ENCODE data around the gene MMP23B. TPM values are rescaled to one million over a fixed set of nuclear protein-coding genes. Genes with fewer than 3 reads are reported as not detected.

The MMP23B gene
- total RNA-seq, 2 donors from 2014 or later, result 87.2 to 201 TPM

GRCh38 chr1:1678581-1679380, 46.8 kb downstream of the MMP23B start:
- TF ChIP-seq, protein P1, sequence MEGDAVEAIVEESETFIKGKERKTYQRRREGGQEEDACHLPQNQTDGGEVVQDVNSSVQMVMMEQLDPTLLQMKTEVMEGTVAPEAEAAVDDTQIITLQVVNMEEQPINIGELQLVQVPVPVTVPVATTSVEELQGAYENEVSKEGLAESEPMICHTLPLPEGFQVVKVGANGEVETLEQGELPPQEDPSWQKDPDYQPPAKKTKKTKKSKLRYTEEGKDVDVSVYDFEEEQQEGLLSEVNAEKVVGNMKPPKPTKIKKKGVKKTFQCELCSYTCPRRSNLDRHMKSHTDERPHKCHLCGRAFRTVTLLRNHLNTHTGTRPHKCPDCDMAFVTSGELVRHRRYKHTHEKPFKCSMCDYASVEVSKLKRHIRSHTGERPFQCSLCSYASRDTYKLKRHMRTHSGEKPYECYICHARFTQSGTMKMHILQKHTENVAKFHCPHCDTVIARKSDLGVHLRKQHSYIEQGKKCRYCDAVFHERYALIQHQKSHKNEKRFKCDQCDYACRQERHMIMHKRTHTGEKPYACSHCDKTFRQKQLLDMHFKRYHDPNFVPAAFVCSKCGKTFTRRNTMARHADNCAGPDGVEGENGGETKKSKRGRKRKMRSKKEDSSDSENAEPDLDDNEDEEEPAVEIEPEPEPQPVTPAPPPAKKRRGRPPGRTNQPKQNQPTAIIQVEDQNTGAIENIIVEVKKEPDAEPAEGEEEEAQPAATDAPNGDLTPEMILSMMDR (IDR thresholded peaks at IDR 0.05), result no peak
- Histone ChIP-seq H3K4me3 (no peak overlapping the region), H3K36me3 (no peaks in the 10 kb centered on the region), H3K27ac (no peak overlapping the region), H3K9me3 (no peaks in the 10 kb centered on the region), H3K27me3 (replicated peaks; ENCODE audit: insufficient read depth) (no peaks in the 10 kb centered on the region), H3K4me1 (ENCODE audit: control insufficient read depth in 1 of 2, low read depth in 2 of 2) (peaks cover 0 to 7% of the 10 kb centered on the region in 2 donors)
- no peak for ATAC-seq (ENCODE audit: insufficient number of reproducible peaks, low FRiP score, low read depth)
- no peak for DNase-seq (ENCODE audit: low spot score)

DNA sequence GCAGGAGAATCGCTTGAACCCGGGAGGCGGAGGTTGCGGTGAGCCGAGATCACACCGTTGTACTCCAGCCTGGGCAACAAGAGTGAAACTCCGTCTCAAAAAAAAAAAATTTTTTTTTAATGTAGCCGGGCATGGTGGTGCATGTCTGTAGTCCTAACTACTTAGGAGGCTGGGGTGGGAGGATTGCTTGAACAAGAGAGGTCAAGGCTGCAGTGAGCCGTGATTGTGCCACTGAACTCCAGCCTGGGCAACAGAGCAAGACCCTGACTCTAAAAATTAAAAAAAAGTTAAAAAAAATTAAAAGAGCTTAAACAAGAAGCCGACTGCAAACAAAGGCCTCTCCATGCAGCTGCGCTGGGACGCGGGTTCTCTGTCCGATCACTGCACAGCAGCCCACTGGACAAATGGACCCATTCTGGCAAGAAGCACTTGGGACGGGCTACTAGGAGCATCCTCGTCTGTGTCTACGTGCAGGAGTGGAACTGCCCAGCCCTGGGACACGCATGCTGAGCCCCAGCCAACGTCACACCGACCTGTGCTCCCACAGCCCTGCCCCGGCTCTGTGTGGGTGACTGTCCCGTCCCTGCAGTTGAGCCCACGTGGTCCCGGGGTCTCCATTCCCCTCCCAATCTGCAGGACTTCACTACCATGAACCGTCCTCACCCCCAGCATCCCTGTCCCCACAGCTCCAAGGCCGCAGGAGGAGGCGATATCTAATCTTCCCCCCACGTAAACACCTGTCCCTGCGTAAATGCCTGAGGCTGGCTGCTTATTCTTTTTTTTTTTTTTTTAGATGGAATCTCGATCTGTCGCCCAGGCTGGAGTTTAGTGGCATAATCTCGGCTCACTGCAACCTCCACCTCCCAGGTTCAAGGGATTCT, 48.3 kb downstream of the MMP23B start:
- no peak overlapping the region for H3K4me3 ChIP-seq
- DNase-seq (ENCODE audit: low spot score) (no peak), ATAC-seq (ENCODE audit: insufficient number of reproducible peaks, low FRiP score, low read depth) (no peak)
- no peaks in the 10 kb centered on the region for H3K27me3 ChIP-seq (replicated peaks; ENCODE audit: insufficient read depth)
- H3K9me3 ChIP-seq, result no peaks in the 10 kb centered on the region
- H3K4me1 ChIP-seq (ENCODE audit: control insufficient read depth in 1 of 2, low read depth in 2 of 2), result peaks cover 0 to 7% of the 10 kb centered on the region in 2 donors
- TF ChIP-seq, protein P1 (IDR thresholded peaks at IDR 0.05), result no peak
- H3K36me3 ChIP-seq, result no peaks in the 10 kb centered on the region
- H3K27ac ChIP-seq, result no peak overlapping the region

DNA sequence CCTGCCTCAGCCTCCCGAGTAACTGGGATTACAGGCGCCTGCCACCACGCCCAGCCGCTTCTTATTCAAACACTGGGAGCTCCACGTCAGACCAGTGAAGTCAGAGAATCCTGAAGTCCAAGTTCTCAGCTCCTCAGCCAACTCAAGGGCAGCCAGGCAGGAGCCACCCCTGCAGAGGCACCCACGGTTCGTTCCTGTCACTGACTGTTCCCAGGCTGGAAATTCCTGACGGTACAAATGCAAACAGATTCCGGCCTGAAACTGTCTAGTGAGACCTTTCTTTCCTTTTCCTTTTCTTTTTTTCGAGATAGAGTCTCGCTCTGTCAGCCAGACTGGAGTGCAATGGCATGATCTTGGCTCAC, 48.9 kb downstream of the MMP23B start:
- no peaks in the 10 kb centered on the region for H3K27me3 ChIP-seq (replicated peaks; ENCODE audit: insufficient read depth)
- no peaks in the 10 kb centered on the region for H3K9me3 ChIP-seq
- H3K4me3 ChIP-seq, result no peak overlapping the region
- peaks cover 0 to 12% of the 10 kb centered on the region in 2 donors for H3K4me1 ChIP-seq (ENCODE audit: control insufficient read depth in 1 of 2, low read depth in 2 of 2)
- TF ChIP-seq, protein P1 (IDR thresholded peaks at IDR 0.05), result no peak
- no peak overlapping the region for H3K27ac ChIP-seq
- no peaks in the 10 kb centered on the region for H3K36me3 ChIP-seq
- DNase-seq (ENCODE audit: low spot score) (no peak), ATAC-seq (ENCODE audit: insufficient number of reproducible peaks, low FRiP score, low read depth) (no peak)

GRCh38 chr1:1683104-1683905, 51.3 kb downstream of the MMP23B start:
- TF ChIP-seq, protein P1 (IDR thresholded peaks at IDR 0.05), result no peak
- ATAC-seq (ENCODE audit: insufficient number of reproducible peaks, low FRiP score, low read depth) (no peak), DNase-seq (ENCODE audit: low spot score) (no peak)
- H3K4me1 ChIP-seq (ENCODE audit: control insufficient read depth in 1 of 2, low read depth in 2 of 2), result peaks cover 5 to 25% of the 10 kb centered on the region in 2 donors
- H3K4me3 ChIP-seq, result no peak overlapping the region
- H3K9me3 ChIP-seq, result no peaks in the 10 kb centered on the region
- peak overlapping the region in 1 of 2 donors; percentile 22 for H3K27ac ChIP-seq
- no peaks in the 10 kb centered on the region for H3K27me3 ChIP-seq (replicated peaks; ENCODE audit: insufficient read depth)
- no peaks in the 10 kb centered on the region for H3K36me3 ChIP-seq

Other genes starting within 250 kb of the MMP23B start
- 100 to 1,000 TPM; 214 to 313 TPM for gene CCNL2, start 232.8 kb upstream of the MMP23B start, total RNA-seq
- gene MRPL20, start 224.9 kb upstream of the MMP23B start, total RNA-seq, result 100 to 1,000 TPM in 1 of 2 donors, 10 to 100 TPM in 1; 96.9 to 121 TPM
- under 1 TPM in 1 of 2 donors, not detected in 1; 0.68 TPM for gene ANKRD65, start 210.9 kb upstream of the MMP23B start, total RNA-seq
- gene VWA1, start 196.5 kb upstream of the MMP23B start, total RNA-seq, result 10 to 100 TPM; 21.7 to 23.6 TPM
- under 1 TPM in 1 of 2 donors, not detected in 1; 0.27 TPM for gene ATAD3C, start 182.5 kb upstream of the MMP23B start, total RNA-seq
- gene ATAD3B, start 160.4 kb upstream of the MMP23B start, total RNA-seq, result 10 to 100 TPM; 15.4 to 30.9 TPM
- 10 to 100 TPM; 16.7 to 17.6 TPM for gene ATAD3A, start 120.0 kb upstream of the MMP23B start, total RNA-seq
- 10 to 100 TPM; 11.1 TPM for gene TMEM240, start 91.5 kb upstream of the MMP23B start, total RNA-seq
- 10 to 100 TPM; 80.4 to 90.2 TPM for gene SSU72, start 57.3 kb upstream of the MMP23B start, total RNA-seq
- 1 to 10 TPM in 1 of 2 donors, under 1 TPM in 1; 0.54 to 2.7 TPM for gene FNDC10, start 32.0 kb upstream of the MMP23B start, total RNA-seq
- 100 to 1,000 TPM in 1 of 2 donors, 10 to 100 TPM in 1; 48.6 to 102 TPM for gene MIB2, start 16.7 kb upstream of the MMP23B start, total RNA-seq
- 10 to 100 TPM; 17.7 to 19.1 TPM for gene CDK11B, start 26.8 kb downstream of the MMP23B start, total RNA-seq
- 10 to 100 TPM; 37.2 to 48.3 TPM for gene SLC35E2B, start 60.6 kb downstream of the MMP23B start, total RNA-seq
- gene CDK11A, start 92.2 kb downstream of the MMP23B start, total RNA-seq, result 10 to 100 TPM; 56.3 to 56.7 TPM
- 100 to 1,000 TPM in 1 of 2 donors, 10 to 100 TPM in 1; 91.9 to 110 TPM for gene NADK, start 146.3 kb downstream of the MMP23B start, total RNA-seq

All from thoracic aorta (tissue), 2 donors.